Sigmoid colon (tissue), 4 donors: ENCODE measurements around the gene ADM2.

Experiments
- CTCF ChIP-seq, 4 experiments: fragments of 450-650 bp in 3 of 4; fragments of 200-600 bp in 1 of 4; IDR thresholded peaks; one replicate each; pipeline ENCODE4 v1.5.1; 2016 to 2019; ENCODE audit warnings: antibody characterized with exemption in 4 of 4, mild to moderate bottlenecking in 3 of 4, moderate library complexity in 2 of 4
- EP300 ChIP-seq, 4 donors: sonication (generic); formaldehyde crosslinking; IDR thresholded peaks; one replicate each; pipeline ENCODE4 v1.6.1; 2017; ENCODE audit warnings: antibody characterized with exemption in 4 of 4

GRCh38 chr22:50461536-50461935 lies 19.8 kb upstream of the ADM2 start:
- TF ChIP-seq CTCF (IDR thresholded peaks at IDR 0.05) (no peak), EP300 (IDR thresholded peaks at IDR 0.05) (no peak)
